HEK293 (cell line): ENCODE results near the gene ACSM6.

Experiments used
- CTCF ChIA-PET: fragments of 350-600 bp; formaldehyde crosslinking; extraction: SDS; loops from one replicate; lab custom pipeline; 2021; ENCODE audit warnings: antibody characterized with exemption; lab: Yijun Ruan, JAX
- POLR2A ChIA-PET: fragments of 300-600 bp; formaldehyde crosslinking; extraction: SDS; loops from one replicate; lab custom pipeline; 2020; ENCODE audit warnings: antibody characterized with exemption, inconsistent platforms; lab: Yijun Ruan, JAX
- H3K27ac ChIP-seq: fragments of 200-500 bp; sonication (Bioruptor generic); 2 replicates; pipeline ENCODE4 v1.5.1; 2014; ENCODE audit warnings: low read depth, low read length, control low read depth, inconsistent platforms; ENCODE audit errors: extremely low read depth
- H3K36me3 ChIP-seq, 2 experiments: fragments of 200-500 bp in 1 of 2; sonication (Bioruptor generic) in 1 of 2; 1 replicate in 1 of 2; 2 replicates in 1 of 2; pipeline ENCODE4 v1.5.1; 2014 to 2017; ENCODE audit warnings: inconsistent platforms in 2 of 2, low read length in 2 of 2; ENCODE audit not compliant: control insufficient read depth in 2 of 2, insufficient read depth in 1 of 2
- H3K4me1 ChIP-seq: fragments of 200-500 bp; sonication (Bioruptor generic); 2 replicates; pipeline ENCODE4 v1.5.1; 2014; ENCODE audit warnings: mild to moderate bottlenecking, low read length, inconsistent platforms; ENCODE audit not compliant: control insufficient read depth, insufficient read depth
- H3K4me3 ChIP-seq: 2 replicates; pipeline ENCODE4 v1.5.1; 2011; ENCODE audit warnings: low read depth, mild to moderate bottlenecking, control low read depth, low read length, moderate library complexity
- H3K9me3 ChIP-seq: fragments of 200-500 bp; sonication (Bioruptor generic); 2 replicates; pipeline ENCODE4 v1.5.1; 2014; ENCODE audit warnings: low read depth, low read length, inconsistent platforms; ENCODE audit not compliant: control insufficient read depth, insufficient read depth
- ELK4 ChIP-seq: IDR thresholded peaks from 2 replicates; pipeline ENCODE4 v1.6.1; 2011; ENCODE audit warnings: mild to moderate bottlenecking, low read depth, low read length, borderline replicate concordance
- FEZF1 ChIP-seq: fragments of 450-650 bp; formaldehyde crosslinking; IDR thresholded peaks from 2 replicates; pipeline ENCODE4 v1.5.1; 2016; ENCODE audit warnings: missing biosample characterization, missing genetic modification characterization
- HOXC10 ChIP-seq: sonication (generic); formaldehyde crosslinking; IDR thresholded peaks from 2 replicates; pipeline ENCODE4 v1.8.1; 2023; ENCODE audit warnings: mild to moderate bottlenecking, missing genetic modification reagents
- KLF17 ChIP-seq: fragments of 450-650 bp; formaldehyde crosslinking; IDR thresholded peaks from 2 replicates; pipeline ENCODE4 v1.5.1; 2016; ENCODE audit warnings: missing biosample characterization, missing genetic modification characterization
- TCF7L2 ChIP-seq: IDR thresholded peaks from 2 replicates; pipeline ENCODE4 v1.6.1; 2011; ENCODE audit warnings: low read depth, mild to moderate bottlenecking, inconsistent platforms, low read length, moderate library complexity, borderline replicate concordance
- ZBTB10 ChIP-seq: fragments of 450-650 bp; formaldehyde crosslinking; IDR thresholded peaks from 2 replicates; pipeline ENCODE4 v1.5.1; 2016; ENCODE audit warnings: missing biosample characterization, missing genetic modification characterization
- ZFP3 ChIP-seq: fragments of 450-650 bp; formaldehyde crosslinking; IDR thresholded peaks from 2 replicates; pipeline ENCODE4 v1.5.1; 2016; ENCODE audit warnings: low read depth, missing biosample characterization, missing genetic modification characterization
- ZNF132 ChIP-seq: fragments of 450-650 bp; formaldehyde crosslinking; IDR thresholded peaks from 2 replicates; pipeline ENCODE4 v1.5.1; 2017; ENCODE audit warnings: missing biosample characterization, missing genetic modification characterization, borderline replicate concordance
- ZNF175 ChIP-seq: fragments of 450-650 bp; formaldehyde crosslinking; IDR thresholded peaks from 2 replicates; pipeline ENCODE4 v1.5.1; 2016; ENCODE audit warnings: missing biosample characterization, missing genetic modification characterization
- ZNF19 ChIP-seq: fragments of 450-650 bp; formaldehyde crosslinking; IDR thresholded peaks from 2 replicates; pipeline ENCODE4; 2016; ENCODE audit warnings: missing biosample characterization, missing genetic modification characterization, low read depth
- ZNF248 ChIP-seq: fragments of 450-650 bp; formaldehyde crosslinking; IDR thresholded peaks from 2 replicates; pipeline ENCODE4 v1.5.1; 2017; ENCODE audit warnings: missing biosample characterization, missing genetic modification characterization
- ZNF26 ChIP-seq: fragments of 450-650 bp; formaldehyde crosslinking; IDR thresholded peaks from 2 replicates; pipeline ENCODE4 v1.5.1; 2016; ENCODE audit warnings: missing biosample characterization, missing genetic modification characterization
- ZNF488 ChIP-seq: fragments of 450-650 bp; formaldehyde crosslinking; IDR thresholded peaks from 2 replicates; pipeline ENCODE4 v1.5.1; 2016; ENCODE audit warnings: missing biosample characterization, missing genetic modification characterization
- ZNF521 ChIP-seq: fragments of 450-650 bp; formaldehyde crosslinking; IDR thresholded peaks from 2 replicates; pipeline ENCODE4 v1.5.1; 2017; ENCODE audit warnings: missing biosample characterization, mild to moderate bottlenecking, missing genetic modification characterization
- ZNF645 ChIP-seq: fragments of 450-650 bp; formaldehyde crosslinking; IDR thresholded peaks from 2 replicates; pipeline ENCODE4; 2016; ENCODE audit warnings: missing biosample characterization, missing genetic modification characterization
- ZNF747 ChIP-seq: fragments of 450-650 bp; formaldehyde crosslinking; IDR thresholded peaks from 2 replicates; pipeline ENCODE4 v1.5.1; 2016; ENCODE audit warnings: missing biosample characterization, missing genetic modification characterization
- ZSCAN4 ChIP-seq: fragments of 450-650 bp; formaldehyde crosslinking; IDR thresholded peaks from 2 replicates; pipeline ENCODE4 v1.5.1; 2017; ENCODE audit warnings: missing biosample characterization, missing genetic modification characterization

ACSM6 gene

GRCh38 chr10:95178266-95178665 lies 15.8 kb upstream of the ACSM6 start:
- H3K27ac ChIP-seq, result no peak overlapping the region
- H3K36me3 ChIP-seq, result no peaks in the 10 kb centered on the region
- no peaks in the 10 kb centered on the region for H3K4me1 ChIP-seq
- ChIA-PET POLR2A (no interaction called here), CTCF (interaction anchor here (0.7 to 1.4 kb wide), 2 partner anchors 45 to 120 kb away, joined by 3 read pairs; no protein-coding TSS in a partner anchor)
- no peak overlapping the region for H3K4me3 ChIP-seq
- H3K9me3 ChIP-seq, result no peaks in the 10 kb centered on the region
- TF ChIP-seq ZNF248 (tag by site-specific recombination), result no peak
- no peak for TF ChIP-seq ZNF26
- no peak for TF ChIP-seq ZNF521 (tag by site-specific recombination)
- TF ChIP-seq ZNF488 (tag by site-specific recombination), result no peak
- TF ChIP-seq ZNF175 (tag by site-specific recombination), result no peak
- no peak for TF ChIP-seq HOXC10 (CRISPR knock-in tag)
- no peak for TF ChIP-seq ZSCAN4 (tag by site-specific recombination)
- no peak for TF ChIP-seq ELK4
- TF ChIP-seq KLF17 (tag by site-specific recombination), result no peak
- no peak for TF ChIP-seq ZFP3 (tag by site-specific recombination)
- no peak for TF ChIP-seq ZNF132 (tag by site-specific recombination)
- no peak for TF ChIP-seq ZBTB10 (tag by site-specific recombination)

GRCh38 chr10:95178797-95179196 lies 15.2 kb upstream of the ACSM6 start:
- no peaks in the 10 kb centered on the region for H3K4me1 ChIP-seq
- POLR2A ChIA-PET, result no interaction called here
- CTCF ChIA-PET, result interaction anchor here (0.7 to 1.7 kb wide), 3 partner anchors 45 to 120 kb away, joined by 3 to 11 read pairs (median 3); no protein-coding TSS in a partner anchor
- no peak for TF ChIP-seq ZNF19 (tag by site-specific recombination)
- no peak for TF ChIP-seq ZNF645 (tag by site-specific recombination)
- TF ChIP-seq TCF7L2, result no peak
- no peak for TF ChIP-seq FEZF1
- TF ChIP-seq ZNF747 (tag by site-specific recombination), result no peak
- H3K36me3 ChIP-seq, result no peaks in the 10 kb centered on the region
- no peak overlapping the region for H3K27ac ChIP-seq
- H3K9me3 ChIP-seq, result no peaks in the 10 kb centered on the region
- no peak overlapping the region for H3K4me3 ChIP-seq
